GM19324 (cell line): ENCODE data around the gene STX8.
A peak's percentile ranks its signal among the peaks of the same experiment; 100 is the strongest.
"Not testable (repeated sequence)": the region's sequence is repeated elsewhere in the genome, so short reads cannot be mapped to it uniquely, and the experiment has no call there.

Experiments
- ATAC-seq: cut with Tn5 transposase; IDR thresholded peaks from one replicate; pipeline ENCODE4 v1.9.1; 2021; ENCODE audit warnings: mild to moderate bottlenecking, moderate library complexity; ENCODE audit not compliant: unreplicated experiment, low FRiP score

STX8 gene, protein sequence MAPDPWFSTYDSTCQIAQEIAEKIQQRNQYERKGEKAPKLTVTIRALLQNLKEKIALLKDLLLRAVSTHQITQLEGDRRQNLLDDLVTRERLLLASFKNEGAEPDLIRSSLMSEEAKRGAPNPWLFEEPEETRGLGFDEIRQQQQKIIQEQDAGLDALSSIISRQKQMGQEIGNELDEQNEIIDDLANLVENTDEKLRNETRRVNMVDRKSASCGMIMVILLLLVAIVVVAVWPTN

DNA sequence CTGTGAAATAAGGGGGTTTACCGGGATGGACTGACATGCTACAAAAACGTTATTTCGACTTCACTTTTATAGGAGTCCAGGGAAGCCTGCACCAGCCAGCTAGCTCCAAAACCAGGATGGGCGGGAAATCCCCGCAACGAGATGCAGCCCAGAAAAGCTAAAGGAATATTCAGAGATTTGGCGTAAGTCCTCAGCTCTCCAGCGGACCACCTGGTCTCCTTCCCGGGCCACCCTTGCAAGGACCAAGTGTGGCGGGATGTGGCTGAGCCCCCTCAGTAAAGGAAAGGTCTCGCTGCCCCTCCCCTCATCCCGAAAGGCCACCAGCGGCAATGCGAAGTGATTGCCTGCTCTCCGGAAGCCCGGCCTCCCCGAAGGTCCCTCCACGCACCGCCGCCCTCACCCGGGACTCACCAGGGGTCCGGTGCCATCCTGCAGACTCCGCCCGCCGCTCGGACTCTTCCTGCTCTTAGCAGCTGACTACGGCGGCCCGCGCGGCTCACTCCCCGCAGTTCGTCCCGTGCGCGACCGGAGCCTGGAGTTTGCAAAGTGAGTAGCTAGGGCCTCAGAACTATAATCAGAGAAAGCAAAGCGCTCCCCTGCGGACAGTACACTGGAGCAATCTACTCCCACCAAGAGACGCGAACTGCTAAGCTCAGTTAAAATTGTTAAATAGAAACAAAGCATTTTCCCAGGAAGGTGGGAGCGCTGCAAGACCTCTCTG lies at the start of gene STX8:
Gene STX8, minus strand, starts transcription at position 440 of the 721 bp plus-strand sequence. Its CDS starts 12 bp downstream, at position 428.
- ATAC-seq, result peak; percentile 85

DNA sequence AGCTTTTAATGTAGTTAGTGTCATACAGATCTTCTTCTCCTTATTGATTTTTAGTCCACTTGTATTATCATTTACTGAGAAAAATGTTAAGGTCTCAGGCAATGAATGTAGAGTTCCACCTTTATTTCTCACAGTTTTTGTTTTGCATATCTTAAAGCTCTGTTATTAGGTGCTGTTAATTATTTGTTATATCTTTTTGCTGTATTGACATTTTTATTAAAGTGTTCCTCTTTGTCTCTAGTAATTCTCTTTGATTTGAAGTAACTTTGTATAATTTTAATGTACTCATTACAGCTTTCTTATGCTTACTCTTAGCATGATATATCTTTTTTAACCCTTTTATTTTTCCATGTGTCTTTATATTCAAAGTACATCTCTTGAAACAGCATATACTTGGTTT lies 47.3 kb upstream of the STX8 start:
- no peak for ATAC-seq

DNA sequence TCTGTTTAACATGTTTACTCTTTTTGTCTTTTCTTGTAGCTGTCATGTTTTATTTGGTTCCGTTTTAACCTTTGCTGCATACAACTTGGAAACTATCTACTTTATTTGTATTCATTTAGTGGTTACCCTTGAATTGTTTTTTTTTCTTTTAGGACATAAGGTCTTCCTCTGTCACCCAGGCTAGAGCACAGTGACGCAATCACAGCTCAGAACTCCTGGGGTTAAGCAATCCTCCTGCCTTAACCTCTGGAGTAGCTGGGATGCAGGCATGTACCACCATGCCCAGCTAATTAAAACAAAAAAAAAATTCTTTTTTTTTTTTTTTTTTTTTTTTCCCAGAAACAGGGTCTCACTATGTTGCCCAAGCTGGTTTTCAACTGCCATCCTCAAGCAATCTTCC lies 39.9 kb upstream of the STX8 start:
- no peak for ATAC-seq

DNA sequence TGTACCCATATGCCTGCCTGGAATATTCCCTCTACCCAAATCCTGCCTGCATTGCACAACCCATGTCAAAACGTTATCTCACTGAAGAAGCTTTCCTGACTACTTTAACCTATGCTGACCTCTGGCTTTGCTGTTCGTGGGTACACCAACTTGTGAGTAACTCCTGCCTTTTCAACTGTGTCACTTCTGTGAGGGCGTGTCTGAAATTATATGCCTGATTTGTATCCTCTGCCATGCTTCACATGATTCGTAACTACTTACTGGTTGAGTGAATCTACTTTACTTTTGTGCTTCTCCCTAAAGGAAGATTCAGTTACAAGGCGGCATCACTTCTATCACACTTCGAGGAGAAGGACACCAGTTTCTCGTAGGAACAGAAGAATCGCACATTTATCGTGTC lies 36.4 kb upstream of the STX8 start:
- ATAC-seq, result no peak

DNA sequence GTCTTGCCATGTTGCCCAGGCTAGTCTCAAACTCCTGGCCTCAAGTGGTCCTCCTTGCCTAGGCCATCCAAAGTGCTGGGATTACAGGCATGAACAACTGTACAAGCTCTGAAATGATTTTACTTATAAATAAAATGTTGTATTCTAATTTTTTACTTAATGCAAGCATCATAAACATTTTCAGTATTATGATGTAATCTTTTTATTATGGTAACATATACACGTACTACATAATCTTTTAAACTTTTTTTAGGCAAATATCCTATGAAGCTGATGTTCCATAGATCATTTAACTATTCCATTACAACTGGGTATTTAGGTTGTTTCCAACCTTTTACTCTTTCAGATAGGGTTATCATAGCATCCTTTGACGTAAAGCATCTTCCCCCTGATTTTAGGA lies 35.9 kb upstream of the STX8 start:
- no peak for ATAC-seq

DNA sequence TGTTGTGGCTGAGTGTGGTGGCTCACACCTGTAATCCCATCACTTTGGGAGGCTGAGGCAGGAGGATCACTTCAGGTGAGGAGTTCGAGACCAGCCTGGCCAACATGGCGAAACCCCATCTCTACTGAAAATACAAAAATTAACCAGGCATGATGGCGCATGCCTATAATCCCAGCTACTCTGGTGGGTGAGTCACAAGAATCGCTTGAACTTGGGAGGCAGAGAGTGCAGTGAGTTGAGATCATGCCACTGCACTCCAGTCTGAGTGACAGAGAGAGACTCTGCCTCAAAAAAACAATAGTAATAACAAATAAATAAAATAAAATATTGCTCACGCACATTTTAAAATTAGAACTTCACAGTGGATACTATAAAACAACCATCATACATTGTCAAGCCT lies 31.4 kb upstream of the STX8 start:
- ATAC-seq, result not testable (repeated sequence)

DNA sequence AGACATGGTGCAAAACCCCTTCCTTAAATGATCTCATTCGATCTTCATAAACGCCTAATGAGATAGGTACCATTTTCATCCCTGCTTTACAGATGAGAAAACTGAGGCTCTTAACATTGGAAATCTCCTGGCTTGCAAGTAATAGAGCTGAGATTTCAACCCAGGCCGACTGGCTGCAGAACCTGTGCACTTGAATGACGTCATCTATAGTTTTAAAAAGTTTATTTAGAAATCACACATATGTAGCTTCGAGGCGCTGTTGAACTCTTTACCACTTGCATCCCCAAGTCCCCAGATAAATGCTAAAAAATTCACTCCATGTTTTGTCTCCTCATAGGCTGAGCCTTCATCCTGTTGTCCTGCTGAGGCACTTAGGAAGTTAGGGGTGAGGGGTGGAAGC lies 30.8 kb upstream of the STX8 start:
- ATAC-seq, result no peak

DNA sequence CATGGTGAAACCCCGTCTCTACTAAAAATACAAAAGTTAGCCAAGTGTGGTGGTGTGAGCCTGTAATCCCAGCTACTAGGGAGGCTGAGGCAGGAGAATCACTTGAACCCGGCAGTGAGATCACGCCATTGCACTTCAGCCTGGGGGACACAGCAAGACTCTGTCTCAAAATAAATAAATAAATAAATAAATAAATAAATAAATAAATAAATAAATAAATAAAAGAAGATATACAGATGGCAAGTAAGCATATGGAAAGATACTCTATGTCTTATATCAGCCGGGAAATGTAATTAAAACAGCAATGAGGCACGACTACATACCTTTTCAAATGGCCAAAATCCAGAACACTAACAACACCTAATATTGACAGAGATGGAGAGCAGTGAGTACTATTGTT lies 29.0 kb upstream of the STX8 start:
- ATAC-seq, result not testable (repeated sequence)

DNA sequence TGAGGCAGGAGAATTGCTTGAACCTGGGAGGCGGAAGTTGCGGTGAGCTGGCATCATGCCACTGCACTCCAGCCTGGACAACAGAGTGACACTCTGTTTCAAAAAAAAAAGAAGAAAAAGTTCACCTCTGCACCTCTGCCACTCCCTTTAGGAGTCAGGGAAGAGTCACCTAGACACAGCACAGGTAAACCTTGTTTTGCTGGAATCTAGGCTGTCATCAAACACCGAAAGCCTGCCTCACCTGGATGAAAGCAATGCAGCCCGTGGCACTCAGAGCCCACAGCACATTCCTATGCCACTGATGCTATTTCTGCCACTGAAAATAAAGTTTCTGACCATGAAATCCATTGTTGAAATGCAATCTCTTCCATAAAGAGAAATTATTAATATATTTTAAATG lies 23.0 kb upstream of the STX8 start:
- ATAC-seq, result no peak

DNA sequence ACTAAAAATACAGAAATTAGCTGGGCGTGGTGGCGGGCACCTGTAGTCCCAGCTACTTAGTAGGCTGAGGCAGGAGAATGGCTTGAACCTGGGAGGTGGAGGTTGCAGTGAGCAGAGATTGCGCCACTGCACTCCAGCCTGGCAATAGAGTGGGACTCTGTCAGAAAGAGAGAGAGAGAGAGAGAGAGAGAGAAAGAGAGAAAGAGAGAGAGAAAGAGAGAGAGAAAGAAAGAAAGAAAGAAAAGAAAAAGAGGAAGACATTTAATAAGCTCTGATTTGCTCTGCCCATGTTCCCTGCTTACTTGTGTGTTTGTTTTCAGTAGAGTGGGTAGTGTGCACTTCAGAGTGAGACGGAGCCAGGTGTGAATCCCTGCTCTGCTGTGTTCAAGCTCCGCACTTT lies 22.0 kb upstream of the STX8 start:
- not testable (repeated sequence) for ATAC-seq

DNA sequence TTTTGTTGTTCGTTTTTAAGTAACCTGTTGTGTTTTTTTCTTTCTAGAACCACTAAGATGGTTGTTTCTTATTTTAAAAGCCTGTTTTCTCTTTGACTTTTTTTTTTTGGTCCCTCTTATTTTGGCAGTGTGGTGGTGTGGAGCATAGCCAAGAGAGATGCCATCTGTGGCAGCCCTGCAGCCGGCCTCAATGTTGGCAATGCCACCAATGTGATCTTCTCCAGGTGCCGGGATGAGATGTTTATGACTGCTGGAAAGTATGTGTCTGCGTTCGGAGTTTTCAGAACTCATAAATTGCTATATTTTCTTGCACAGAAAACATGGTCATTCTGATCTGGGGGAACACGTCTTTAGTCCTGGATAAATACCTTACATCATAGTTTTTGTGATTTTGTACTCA lies 18.4 kb upstream of the STX8 start:
- no peak for ATAC-seq

DNA sequence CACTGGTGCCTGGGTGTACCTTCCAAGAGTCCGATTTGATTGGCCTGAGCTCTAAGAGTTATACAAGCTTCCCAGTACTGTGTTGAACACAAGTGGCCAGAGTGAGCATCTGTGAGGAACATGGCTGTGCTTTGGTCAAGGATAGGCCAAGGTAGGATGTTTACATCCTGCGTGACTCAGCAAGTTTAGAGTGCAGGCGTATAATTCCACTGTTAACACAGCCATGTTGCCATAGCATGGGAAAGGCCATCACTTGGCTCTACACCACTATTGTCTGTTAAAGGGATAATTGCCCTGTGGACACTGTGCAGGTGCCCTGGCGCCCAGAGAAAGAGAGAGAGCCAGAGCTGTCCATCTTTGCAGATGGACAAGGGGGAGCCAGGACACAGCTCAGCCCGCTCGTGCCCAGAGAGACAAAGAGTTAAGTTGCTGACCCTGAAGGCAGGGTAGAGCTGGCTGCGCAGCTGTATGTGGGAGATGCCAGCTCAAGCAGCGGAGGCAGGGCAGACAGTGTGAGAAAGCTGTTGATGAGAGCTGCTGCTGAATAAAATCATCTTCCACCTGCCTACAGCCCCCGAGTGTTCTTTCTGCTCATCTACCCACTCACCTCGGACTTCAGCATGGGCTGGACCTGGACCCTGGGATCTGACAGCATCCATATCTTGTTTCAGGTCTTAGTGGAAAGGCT lies 12.5 kb upstream of the STX8 start:
- ATAC-seq, result no peak

DNA sequence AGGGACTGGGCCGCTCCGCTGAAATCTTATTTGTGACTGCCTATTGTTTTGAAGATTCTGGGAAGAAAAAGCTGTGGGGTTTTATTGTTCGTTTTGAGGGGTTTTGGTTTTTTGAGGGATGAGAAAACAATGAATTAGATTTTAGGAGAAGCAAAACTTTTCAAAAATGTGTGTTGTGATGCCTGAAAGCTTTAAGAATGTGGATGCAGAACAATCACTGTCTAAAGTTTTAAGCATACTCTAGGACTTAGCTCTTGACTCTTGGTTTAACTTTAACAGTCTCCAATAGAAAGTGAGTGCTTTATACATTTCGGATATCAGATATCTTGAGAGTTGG lies 1.7 kb upstream of the STX8 start:
- ATAC-seq, result no peak

DNA sequence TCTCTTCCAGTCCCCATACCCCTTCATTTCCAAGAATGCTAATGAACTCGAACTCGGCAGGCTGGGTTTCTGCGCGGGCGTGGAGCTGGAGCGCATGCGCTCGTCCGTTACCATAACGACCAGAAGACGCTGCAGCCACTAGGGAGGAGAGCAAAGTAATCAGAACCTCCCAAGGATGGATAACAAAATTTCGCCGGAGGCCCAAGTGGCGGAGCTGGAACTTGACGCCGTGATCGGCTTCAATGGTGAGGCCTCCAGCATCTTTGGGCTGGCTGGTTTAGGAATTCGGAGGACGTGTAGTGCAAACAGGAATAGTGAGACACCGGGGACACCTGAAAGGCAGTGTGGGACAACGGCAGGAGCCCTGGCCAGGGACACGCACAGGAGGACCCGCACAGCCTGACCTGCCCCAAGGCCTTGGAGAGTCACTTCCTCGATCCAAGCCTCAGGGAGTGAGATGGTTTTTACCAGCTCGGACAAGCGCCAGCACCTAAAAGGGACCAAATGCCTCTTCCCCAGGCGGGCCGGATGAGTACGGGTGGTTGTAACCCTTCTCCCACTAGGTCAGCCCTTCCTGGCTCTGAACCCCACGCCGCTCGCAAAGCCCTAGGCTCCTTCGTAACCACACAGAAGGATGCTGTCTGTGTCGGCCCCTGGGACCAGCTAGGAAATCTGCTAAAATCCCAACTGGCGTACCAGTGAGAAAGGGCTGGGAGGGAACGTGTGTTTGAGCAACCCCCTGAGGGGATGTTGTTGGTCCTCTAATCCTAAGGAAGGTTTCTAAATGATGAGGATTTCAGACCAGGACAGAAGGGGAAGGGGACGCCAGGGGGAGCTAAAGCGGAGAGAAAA lies 1.1 kb upstream of the STX8 start, which contains the start of gene CFAP52:
Gene CFAP52, plus strand, starts transcription at position 122 of the 852 bp plus-strand sequence. Its CDS starts 54 bp downstream, at position 176.
- ATAC-seq, result no peak

DNA sequence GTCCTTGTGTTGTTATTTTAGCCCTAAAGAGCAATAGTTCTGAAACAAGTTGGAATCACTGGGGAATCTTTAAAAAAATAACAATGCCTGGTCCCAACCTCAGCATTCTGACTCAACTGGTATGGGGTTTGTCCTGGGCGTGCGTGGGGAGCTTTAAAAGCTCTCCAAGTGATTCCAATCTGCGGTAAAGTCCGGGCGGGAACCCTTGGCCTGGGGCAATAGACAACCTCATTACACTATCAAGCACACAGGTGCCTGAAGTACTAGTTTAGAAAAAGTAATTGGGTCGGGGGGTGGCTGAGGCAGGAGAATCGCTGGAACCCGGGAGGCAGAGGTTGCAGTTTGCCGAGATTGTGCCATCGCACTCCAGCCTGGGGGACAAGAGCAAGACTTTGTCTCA lies 4.4 kb downstream of the STX8 start:
- ATAC-seq, result no peak

DNA sequence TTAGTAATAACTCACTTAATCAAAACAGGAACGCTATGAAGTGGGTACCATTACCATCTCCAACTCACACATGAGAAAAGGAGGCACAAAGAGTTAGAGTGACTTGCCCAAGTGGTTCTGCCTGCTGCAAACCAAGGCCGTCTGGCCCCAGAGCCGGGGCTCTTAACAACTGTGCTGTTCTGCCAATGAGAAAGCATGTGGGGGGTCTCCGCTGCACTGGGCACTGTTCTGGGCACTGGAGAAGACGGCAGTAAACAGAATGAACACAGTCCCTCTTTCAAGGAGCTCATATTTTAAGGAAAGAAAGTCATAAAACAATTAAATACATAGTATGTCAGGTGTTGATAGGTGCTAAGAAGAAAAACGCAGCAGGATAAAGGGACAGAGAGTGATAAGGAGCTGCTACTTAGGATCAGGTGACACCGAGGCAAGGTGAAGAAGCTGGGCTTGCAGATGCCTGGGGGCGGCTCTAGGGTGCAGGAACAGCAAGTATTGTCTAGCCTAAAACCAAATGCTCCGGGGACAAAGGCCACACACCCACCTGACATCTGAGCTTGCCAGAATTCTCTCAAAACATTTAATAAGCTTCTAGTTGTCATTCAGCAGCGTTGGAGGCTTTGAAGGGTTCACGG lies 6.5 kb downstream of the STX8 start:
- ATAC-seq, result no peak

DNA sequence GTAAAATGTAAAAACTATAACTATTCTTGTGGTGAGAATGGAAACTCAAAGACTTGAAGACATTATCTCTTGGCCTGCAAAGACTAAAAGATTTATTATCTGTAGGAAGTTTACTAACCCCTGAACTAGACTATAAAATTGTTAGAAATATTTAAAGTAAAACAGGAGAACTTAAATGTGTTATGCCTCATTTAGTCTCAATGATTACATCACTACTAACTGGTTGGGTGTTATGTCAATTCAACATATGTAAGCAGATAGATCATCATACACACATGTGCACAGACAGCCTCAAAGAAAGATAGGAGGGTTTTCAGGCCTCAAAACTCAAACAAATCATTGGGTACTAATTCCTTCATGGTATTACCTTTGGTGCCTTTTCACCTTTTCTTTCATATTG lies 7.6 kb downstream of the STX8 start:
- no peak for ATAC-seq

DNA sequence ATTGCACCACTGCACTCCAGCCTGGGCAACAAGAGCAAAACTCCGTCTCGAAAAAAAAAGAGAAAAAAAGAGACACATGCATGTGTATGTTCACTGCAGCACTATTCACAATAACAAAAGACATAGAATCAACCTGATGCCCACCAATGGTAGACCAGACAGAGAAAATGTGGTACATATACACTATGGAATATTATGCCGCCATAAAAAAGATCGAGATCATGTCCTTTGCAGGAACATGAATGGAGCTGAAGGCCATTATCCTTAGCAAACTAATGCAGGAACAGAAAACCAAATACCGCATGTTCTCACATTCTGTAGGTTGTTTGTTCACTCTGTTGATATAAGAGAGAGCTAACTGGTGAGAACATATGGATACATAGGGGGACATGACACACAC lies 8.9 kb downstream of the STX8 start:
- not testable (repeated sequence) for ATAC-seq

DNA sequence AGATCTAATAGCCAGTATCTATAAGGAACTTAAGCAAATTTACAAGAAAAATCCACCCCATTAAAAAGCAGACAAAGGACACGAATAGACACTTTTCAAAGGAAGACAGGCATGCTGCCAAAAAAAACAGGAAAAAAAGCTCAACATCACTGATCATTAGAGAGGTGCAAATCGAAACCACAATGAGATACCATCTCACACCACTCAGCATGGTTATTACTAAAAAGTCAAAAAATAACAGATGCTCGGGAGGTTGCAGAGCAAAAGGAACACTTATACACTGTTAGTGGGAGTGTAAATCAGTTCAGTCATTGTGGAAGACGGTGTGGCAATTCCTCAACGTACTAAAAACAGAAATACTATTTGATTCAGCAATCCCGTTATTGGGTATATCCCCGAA lies 9.6 kb downstream of the STX8 start:
- ATAC-seq, result no peak

DNA sequence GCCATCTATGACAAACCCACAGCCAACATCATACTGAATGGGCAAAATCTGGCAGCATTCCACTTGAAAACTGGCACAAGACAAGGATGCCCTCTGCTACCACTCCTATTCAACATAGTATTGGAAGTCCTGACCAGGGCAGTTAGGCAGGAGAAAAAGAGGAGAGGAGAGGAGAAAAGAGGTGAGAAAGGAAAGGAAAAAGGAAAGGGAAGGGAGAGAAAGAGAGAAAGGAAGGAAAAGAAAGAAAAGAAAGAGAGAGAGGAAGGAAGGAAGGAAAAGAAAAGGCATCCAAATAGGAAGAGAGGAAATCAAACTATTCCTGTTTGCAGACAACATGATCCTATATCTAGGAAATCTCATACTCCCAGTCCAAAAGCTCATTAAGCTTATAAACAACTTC lies 11.5 kb downstream of the STX8 start:
- no peak for ATAC-seq
